Dendritic cell treated with granulocyte-macrophage colony-stimulating factor and Interleukin-4, amounts not matched to agents 40 ng/mL and 50 ng/mL, for 4 days (primary cell): Measurements from ENCODE around the gene CYTH1.

Experiments
- H3K27ac Mint-ChIP-seq: one replicate; pipeline ENCODE4 v1.8.0; 2022; ENCODE audit warnings: mild to moderate bottlenecking, mixed read lengths
- H3K27me3 Mint-ChIP-seq: one replicate; pipeline ENCODE4 v1.8.0; 2022; ENCODE audit warnings: mild to moderate bottlenecking, mixed read lengths
- H3K36me3 Mint-ChIP-seq: one replicate; pipeline ENCODE4 v1.8.0; 2022; ENCODE audit warnings: low read depth, mixed read lengths
- H3K4me1 Mint-ChIP-seq: one replicate; pipeline ENCODE4 v1.8.0; 2022; ENCODE audit warnings: low read depth, mixed read lengths
- H3K4me3 Mint-ChIP-seq: one replicate; pipeline ENCODE4 v1.8.0; 2022; ENCODE audit warnings: mild to moderate bottlenecking, moderate library complexity, mixed read lengths
- H3K9me3 Mint-ChIP-seq: one replicate; pipeline ENCODE4 v1.8.0; 2022; ENCODE audit warnings: mixed read lengths
- intact Hi-C: fragments of 100-400 bp; cut with micrococcal nuclease; formaldehyde crosslinking; loops from one replicate; pipeline ENCODE4 v1.15.0; 2022

The CYTH1 gene

DNA sequence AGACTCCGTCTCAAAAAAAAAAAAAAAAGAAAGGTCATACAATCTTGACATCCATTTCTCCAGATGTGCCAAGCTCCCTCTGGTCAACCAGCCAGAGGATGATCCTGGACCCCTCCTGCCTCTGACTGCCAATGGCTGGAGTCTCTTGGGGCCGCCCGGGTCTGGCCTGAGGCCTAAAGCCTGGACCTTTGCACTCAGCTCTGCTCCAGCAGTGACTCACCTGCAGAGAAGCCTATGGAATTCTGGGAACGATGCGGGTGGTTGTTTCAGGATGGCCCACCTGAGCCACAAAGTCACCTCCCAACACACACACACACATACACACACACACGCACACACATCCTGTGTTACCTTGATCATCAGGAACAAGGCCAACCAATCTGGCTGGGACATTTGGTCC, 140.8 kb downstream of the CYTH1 start:
- peaks cover 4% of the 10 kb centered on the region for H3K27me3 Mint-ChIP-seq
- intact Hi-C loops, result no loop called here
- H3K36me3 Mint-ChIP-seq, result no peaks in the 10 kb centered on the region
- H3K4me3 Mint-ChIP-seq, result no peak overlapping the region
- no peaks in the 10 kb centered on the region for H3K9me3 Mint-ChIP-seq
- peak overlapping the region; percentile 73 for H3K27ac Mint-ChIP-seq
- peaks cover 68% of the 10 kb centered on the region for H3K4me1 Mint-ChIP-seq

DNA sequence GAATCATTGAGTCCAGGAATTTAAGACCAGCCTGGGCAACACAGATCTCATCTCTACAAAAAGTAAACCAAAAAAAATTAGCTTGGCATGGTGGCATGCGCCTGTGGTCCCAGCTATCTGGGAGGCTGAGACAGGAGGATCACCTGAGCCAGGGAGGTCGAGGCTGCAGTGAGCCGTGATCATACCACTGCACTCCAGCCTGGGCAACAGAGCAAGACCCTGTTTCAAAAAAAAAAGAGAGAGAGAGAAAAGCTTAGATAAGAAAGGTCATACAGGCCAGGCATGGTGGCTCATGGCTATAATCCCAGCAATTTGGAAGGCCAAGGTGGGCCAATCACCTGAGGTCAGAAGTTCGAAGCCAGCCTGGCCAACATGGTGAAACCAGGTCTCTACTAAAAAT, 141.4 kb downstream of the CYTH1 start:
- Mint-ChIP-seq H3K36me3 (no peaks in the 10 kb centered on the region), H3K4me1 (peaks cover 62% of the 10 kb centered on the region), H3K27ac (no peak overlapping the region), H3K9me3 (no peaks in the 10 kb centered on the region), H3K27me3 (peaks cover 4% of the 10 kb centered on the region), H3K4me3 (no peak overlapping the region)
- intact Hi-C loops, result no loop called here

DNA sequence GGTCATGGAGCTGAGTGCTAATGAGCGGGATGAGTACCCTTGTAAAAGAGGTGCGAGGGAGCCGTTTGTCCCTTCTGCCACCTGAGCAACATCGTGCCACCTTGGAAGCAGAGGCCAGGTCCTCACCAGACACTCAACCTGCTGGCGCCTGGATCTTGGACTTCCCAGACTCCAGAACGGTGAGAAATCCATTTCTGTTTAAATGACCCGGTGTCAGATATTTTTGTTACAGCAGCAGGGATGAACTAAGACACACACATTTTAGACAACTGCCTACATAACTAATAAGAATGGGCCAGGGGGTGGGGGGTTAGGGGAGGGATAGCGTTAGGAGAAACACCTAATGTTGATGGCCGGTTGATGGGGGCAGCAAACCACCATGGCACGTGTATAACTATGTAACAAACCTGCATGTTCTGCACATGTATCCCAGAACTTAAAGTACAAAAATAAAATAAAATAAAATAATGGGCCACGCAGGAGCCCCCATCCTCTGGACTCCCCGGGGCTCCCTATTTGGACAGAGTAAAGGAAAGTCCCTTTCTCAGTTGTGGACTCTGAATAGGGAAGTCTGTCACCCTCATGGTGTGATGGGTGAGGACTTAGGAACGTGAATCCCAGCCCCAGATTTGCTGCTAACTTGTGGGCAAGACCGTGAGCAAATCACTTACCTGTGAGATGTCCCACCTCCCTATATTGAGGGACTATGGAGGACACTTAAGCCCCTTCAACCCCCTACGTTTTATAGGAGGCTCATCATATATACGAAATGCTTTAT, 144.2 kb downstream of the CYTH1 start:
- no peaks in the 10 kb centered on the region for H3K9me3 Mint-ChIP-seq
- H3K4me1 Mint-ChIP-seq, result peaks cover 37% of the 10 kb centered on the region
- peaks cover 4% of the 10 kb centered on the region for H3K27me3 Mint-ChIP-seq
- no peak overlapping the region for H3K4me3 Mint-ChIP-seq
- no peaks in the 10 kb centered on the region for H3K36me3 Mint-ChIP-seq
- intact Hi-C loops, result loop anchor here (10.0 kb wide), 1 partner anchor 47 kb away; no protein-coding TSS in a partner anchor
- peak overlapping the region; percentile 97 for H3K27ac Mint-ChIP-seq

DNA sequence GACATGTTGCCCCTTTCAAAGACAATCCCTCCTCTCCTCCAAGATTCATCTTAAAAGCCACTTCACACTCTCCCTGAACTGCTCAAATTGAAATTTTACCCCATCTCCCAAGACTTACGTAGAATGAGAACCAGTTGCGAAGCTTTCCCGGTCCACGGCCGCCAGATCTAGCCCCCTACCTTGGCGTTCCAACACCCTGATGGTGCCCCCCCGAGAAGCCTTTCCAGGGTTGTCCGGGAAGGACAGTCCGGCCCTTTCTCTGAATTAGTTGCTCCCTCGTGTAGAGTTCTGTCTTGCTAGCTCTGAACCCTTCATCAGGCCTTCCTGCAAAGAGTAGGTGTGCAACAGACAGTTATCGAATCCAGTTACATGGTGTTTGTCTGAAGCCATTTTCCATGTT, 144.9 kb downstream of the CYTH1 start:
- no peak overlapping the region for H3K4me3 Mint-ChIP-seq
- H3K27me3 Mint-ChIP-seq, result peaks cover 4% of the 10 kb centered on the region
- peaks cover 34% of the 10 kb centered on the region for H3K4me1 Mint-ChIP-seq
- H3K27ac Mint-ChIP-seq, result peak overlapping the region; percentile 31
- intact Hi-C loops, result loop anchor here (10.0 kb wide), 1 partner anchor 48 kb away; no protein-coding TSS in a partner anchor
- no peaks in the 10 kb centered on the region for H3K36me3 Mint-ChIP-seq
- no peaks in the 10 kb centered on the region for H3K9me3 Mint-ChIP-seq

- Mint-ChIP-seq H3K36me3 (no peaks in the 10 kb centered on the region), H3K27me3 (peaks cover 6% of the 10 kb centered on the region), H3K4me1 (peaks cover 30% of the 10 kb centered on the region), H3K9me3 (no peaks in the 10 kb centered on the region), H3K27ac (no peak overlapping the region), H3K4me3 (no peak overlapping the region)
- intact Hi-C loops, result loop anchor here (10.0 kb wide), 1 partner anchor 51 kb away; no protein-coding TSS in a partner anchor
Observed at GRCh38 chr17:78634154-78634553, 147.9 kb downstream of the CYTH1 start.

- no peaks in the 10 kb centered on the region for H3K36me3 Mint-ChIP-seq
- no peaks in the 10 kb centered on the region for H3K9me3 Mint-ChIP-seq
- peak overlapping the region; percentile 53 for H3K27ac Mint-ChIP-seq
- H3K4me1 Mint-ChIP-seq, result peaks cover 26% of the 10 kb centered on the region
- peaks cover 5% of the 10 kb centered on the region for H3K27me3 Mint-ChIP-seq
- intact Hi-C loops, result no loop called here
- no peak overlapping the region for H3K4me3 Mint-ChIP-seq
Observed at GRCh38 chr17:78629436-78629995, 152.6 kb downstream of the CYTH1 start.

- Mint-ChIP-seq H3K4me1 (peaks cover 26% of the 10 kb centered on the region), H3K36me3 (no peaks in the 10 kb centered on the region), H3K27me3 (peaks cover 5% of the 10 kb centered on the region), H3K4me3 (no peak overlapping the region), H3K9me3 (no peaks in the 10 kb centered on the region), H3K27ac (peak overlapping the region; percentile 53)
- intact Hi-C loops, result no loop called here
Observed at GRCh38 chr17:78628547-78629435, 153.3 kb downstream of the CYTH1 start.

DNA sequence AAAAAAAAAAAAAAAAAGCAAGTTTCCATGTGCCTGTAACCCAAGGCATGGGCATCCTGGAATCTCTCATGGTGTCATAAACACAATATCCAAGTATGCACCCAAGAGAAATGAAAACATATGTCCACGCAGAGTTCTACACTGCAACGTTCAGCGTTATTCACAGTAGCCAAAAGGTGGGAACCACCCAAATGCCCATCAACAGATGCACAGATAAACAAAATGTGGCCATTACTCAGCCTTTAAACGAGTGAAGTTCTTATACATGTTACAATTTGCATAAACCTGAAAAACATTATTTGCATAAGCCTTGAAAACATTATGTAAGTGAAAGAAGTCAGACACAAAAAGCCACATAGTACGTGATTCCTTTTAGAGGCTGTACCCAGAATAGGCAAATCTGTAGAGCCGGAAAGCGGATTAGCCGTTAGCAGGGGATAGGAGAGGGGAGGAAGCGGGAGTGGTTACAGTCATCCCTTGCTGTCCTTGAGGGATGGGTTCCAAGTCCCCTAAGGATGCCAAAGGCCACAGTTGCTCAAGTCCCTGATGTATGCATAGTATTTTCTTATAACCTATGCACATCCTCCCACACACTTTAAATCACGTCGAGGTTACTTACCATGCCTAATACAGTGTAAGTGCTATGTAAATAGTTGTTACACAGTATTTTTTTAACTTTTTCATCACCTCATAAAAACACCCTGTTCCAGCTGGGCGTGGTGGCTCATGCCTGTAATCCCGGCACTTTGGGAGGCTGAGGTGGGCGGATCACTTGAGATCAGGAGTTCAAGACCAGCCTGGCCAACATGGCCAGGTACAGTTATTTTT, 157.5 kb downstream of the CYTH1 start:
- no peak overlapping the region for H3K4me3 Mint-ChIP-seq
- H3K36me3 Mint-ChIP-seq, result no peaks in the 10 kb centered on the region
- intact Hi-C loops, result no loop called here
- peaks cover 14% of the 10 kb centered on the region for H3K27me3 Mint-ChIP-seq
- H3K9me3 Mint-ChIP-seq, result no peaks in the 10 kb centered on the region
- peaks cover 7% of the 10 kb centered on the region for H3K4me1 Mint-ChIP-seq
- no peak overlapping the region for H3K27ac Mint-ChIP-seq
